Osteocyte (in vitro differentiated cells): ENCODE results near the gene ALPK3. TPM values are rescaled to one million over a fixed set of nuclear protein-coding genes. Genes with fewer than 3 reads are reported as not detected.

Experiments used
- DNase-seq: peaks from one replicate; pipeline ENCODE4 v3.0.0; 2021; ENCODE audit warnings: mixed read lengths; ENCODE audit not compliant: unreplicated experiment; ENCODE audit errors: extremely low spot score
- H3K27ac Mint-ChIP-seq: one replicate; pipeline ENCODE4 v1.8.0; 2021; ENCODE audit warnings: mild to moderate bottlenecking, mixed read lengths; ENCODE audit not compliant: unreplicated experiment
- H3K27me3 Mint-ChIP-seq: one replicate; pipeline ENCODE4 v1.8.0; 2021; ENCODE audit warnings: mixed read lengths; ENCODE audit not compliant: unreplicated experiment
- H3K36me3 Mint-ChIP-seq: one replicate; pipeline ENCODE4 v1.8.0; 2021; ENCODE audit warnings: mixed read lengths; ENCODE audit not compliant: unreplicated experiment
- H3K4me1 Mint-ChIP-seq: one replicate; pipeline ENCODE4 v1.8.0; 2021; ENCODE audit warnings: mixed read lengths; ENCODE audit not compliant: unreplicated experiment
- H3K4me3 Mint-ChIP-seq: one replicate; pipeline ENCODE4 v1.8.0; 2021; ENCODE audit warnings: mild to moderate bottlenecking, moderate library complexity, mixed read lengths; ENCODE audit not compliant: unreplicated experiment
- H3K9me3 Mint-ChIP-seq: one replicate; pipeline ENCODE4 v1.8.0; 2021; ENCODE audit warnings: mixed read lengths; ENCODE audit not compliant: unreplicated experiment
- CTCF ChIP-seq: fragments of 200-600 bp; sonication (generic); IDR thresholded peaks from 2 replicates; pipeline ENCODE4 v1.5.0; 2021; ENCODE audit warnings: antibody characterized with exemption, mild to moderate bottlenecking, moderate library complexity
- total RNA-seq: library from RNA; stranded (reverse); gene quantifications from 2 replicates; pipeline ENCODE4 v1.2.1, GENCODE V29; 2021

ALPK3 gene
- total RNA-seq, 1 donor from 2014 or later: 0.27 TPM

GRCh38 chr15:84907731-84908130 lies 90.6 kb downstream of the ALPK3 start:
- no peak for TF ChIP-seq CTCF
- Mint-ChIP-seq H3K4me3 (no peak overlapping the region), H3K27ac (no peak overlapping the region), H3K4me1 (peaks cover 24% of the 10 kb centered on the region), H3K9me3 (no peaks in the 10 kb centered on the region), H3K27me3 (no peaks in the 10 kb centered on the region), H3K36me3 (no peaks in the 10 kb centered on the region)
- DNase-seq: no peak

- DNase-seq: no peak
- Mint-ChIP-seq H3K9me3 (no peaks in the 10 kb centered on the region), H3K27ac (no peak overlapping the region), H3K36me3 (no peaks in the 10 kb centered on the region), H3K4me3 (no peak overlapping the region), H3K27me3 (no peaks in the 10 kb centered on the region), H3K4me1 (peaks cover 31% of the 10 kb centered on the region)
- TF ChIP-seq CTCF: no peak
Measured at GRCh38 chr15:84908564-84908963, 91.4 kb downstream of the ALPK3 start.

GRCh38 chr15:84909029-84909428 lies 91.9 kb downstream of the ALPK3 start:
- Mint-ChIP-seq H3K36me3 (no peaks in the 10 kb centered on the region), H3K9me3 (no peaks in the 10 kb centered on the region), H3K27ac (no peak overlapping the region), H3K4me3 (no peak overlapping the region), H3K27me3 (no peaks in the 10 kb centered on the region), H3K4me1 (peaks cover 31% of the 10 kb centered on the region)
- no peak for DNase-seq
- TF ChIP-seq CTCF: no peak

GRCh38 chr15:84909782-84910181 lies 92.6 kb downstream of the ALPK3 start:
- Mint-ChIP-seq H3K36me3 (no peaks in the 10 kb centered on the region), H3K4me3 (no peak overlapping the region), H3K9me3 (no peaks in the 10 kb centered on the region), H3K27me3 (no peaks in the 10 kb centered on the region), H3K4me1 (peaks cover 38% of the 10 kb centered on the region), H3K27ac (no peak overlapping the region)
- TF ChIP-seq CTCF: no peak
- no peak for DNase-seq

GRCh38 chr15:84910928-84911623 lies 93.9 kb downstream of the ALPK3 start:
- peak overlapping the region; percentile 95 for H3K27ac Mint-ChIP-seq
- H3K36me3 Mint-ChIP-seq: no peaks in the 10 kb centered on the region
- no peak for DNase-seq
- H3K27me3 Mint-ChIP-seq: no peaks in the 10 kb centered on the region
- TF ChIP-seq CTCF: no peak
- peaks cover 48% of the 10 kb centered on the region for H3K4me1 Mint-ChIP-seq
- no peaks in the 10 kb centered on the region for H3K9me3 Mint-ChIP-seq
- no peak overlapping the region for H3K4me3 Mint-ChIP-seq
